GM12878 (cell line): Measurements from ENCODE around the gene MAGI1. TPM values are rescaled to one million over a fixed set of nuclear protein-coding genes. Genes with fewer than 3 reads are reported as not detected.

Experiments
- ATAC-seq: fragments of 200-7000 bp; cut with Tn5 transposase; 3 replicates; pipeline ENCODE4 v1.9.1; 2020; ENCODE audit warnings: mild to moderate bottlenecking, moderate library complexity
- BruUV-seq: library from RNA; stranded (reverse); fragments of 400-500 nt; replicated peaks from 2 replicates; lab custom pipeline; 2021; lab: Mats Ljungman, UMichigan
- CTCF ChIA-PET: fragments of 300-600 bp; sonication (Branson Sonifier 250); formaldehyde crosslinking; extraction: SDS; loops from one replicate; lab custom pipeline; 2021; ENCODE audit warnings: inconsistent platforms; lab: Yijun Ruan, JAX
- POLR2A ChIA-PET: fragments of 350-600 bp; formaldehyde crosslinking; extraction: SDS; loops from one replicate; lab custom pipeline; 2021; ENCODE audit warnings: inconsistent platforms; lab: Charles Lee
- RAD21 ChIA-PET: fragments of 300-600 bp; sonication (Branson Sonifier 250); formaldehyde crosslinking; loops from one replicate; lab custom pipeline; 2023; ENCODE audit warnings: antibody characterized with exemption; ENCODE audit not compliant: unreplicated experiment; lab: Charles Lee
- SMC1A ChIA-PET: fragments of 300-600 bp; sonication (Branson Sonifier 250); formaldehyde crosslinking; loops from one replicate; lab custom pipeline; 2023; ENCODE audit not compliant: unreplicated experiment, uncharacterized antibody; lab: Charles Lee
- DNase-seq: peaks from one replicate; pipeline ENCODE4 v3.0.0-alpha.2; 2011; ENCODE audit warnings: low read depth, low spot score
- FAIRE-seq: peaks from 3 replicates; lab custom pipeline; 2011; peaks lifted over from hg19 to GRCh38; lab: Jason Lieb, UNC
- H2AFZ ChIP-seq: 2 replicates; pipeline ENCODE4 v1.6.0; 2011; ENCODE audit warnings: low read depth, low read length, control low read depth; ENCODE audit not compliant: control insufficient read depth
- H3K27ac ChIP-seq: 2 replicates; pipeline ENCODE4 v1.5.1; 2011; ENCODE audit warnings: control low read depth; ENCODE audit not compliant: control insufficient read depth, insufficient read depth
- H3K27me3 ChIP-seq, 2 experiments: replicated peaks in 1 of 2; 2 replicates each; pipeline versions ENCODE4 v1.6.0 to v1.6.1; 2011; ENCODE audit warnings: low read length in 1 of 2; ENCODE audit not compliant: control insufficient read depth in 2 of 2, insufficient read depth in 2 of 2
- H3K36me3 ChIP-seq, 2 experiments: 2 replicates each; pipeline ENCODE4 v1.5.1; 2011; ENCODE audit warnings: low read length in 1 of 2; ENCODE audit not compliant: control insufficient read depth in 2 of 2, insufficient read depth in 2 of 2
- H3K4me1 ChIP-seq: 2 replicates; pipeline ENCODE4 v1.6.1; 2011; ENCODE audit warnings: mild to moderate bottlenecking, low read length, moderate library complexity, mixed read lengths; ENCODE audit not compliant: control insufficient read depth, insufficient read depth
- H3K4me2 ChIP-seq: 2 replicates; pipeline ENCODE4 v1.6.0; 2011; ENCODE audit warnings: control low read depth; ENCODE audit not compliant: control insufficient read depth, insufficient read depth
- H3K4me3 ChIP-seq: fragments of 200-600 bp; sonication (generic); 2 replicates; pipeline ENCODE4 v1.5.1; 2016
- H3K79me2 ChIP-seq: 2 replicates; pipeline ENCODE4 v1.6.0; 2011; ENCODE audit warnings: low read length; ENCODE audit not compliant: control insufficient read depth, insufficient read depth
- H3K9ac ChIP-seq: 2 replicates; pipeline ENCODE4 v1.8.0; 2011; ENCODE audit warnings: low read length, control low read depth, mixed read lengths; ENCODE audit not compliant: control insufficient read depth, insufficient read depth
- H3K9me3 ChIP-seq: replicated peaks from 3 replicates; pipeline ENCODE4 v1.5.1; 2011; ENCODE audit warnings: mild to moderate bottlenecking, low read length; ENCODE audit not compliant: control insufficient read depth, insufficient read depth
- H4K20me1 ChIP-seq: 2 replicates; pipeline ENCODE4 v1.6.0; 2011; ENCODE audit not compliant: control insufficient read depth, insufficient read depth
- BHLHE40 ChIP-seq, 2 experiments: fragments of 450-650 bp in 1 of 2; IDR thresholded peaks; 2 replicates each; pipeline ENCODE4 v1.6.1; 2011 to 2017; ENCODE audit warnings: low read depth in 2 of 2, borderline replicate concordance in 1 of 2, improper control_type of control experiment in 1 of 2, low read length in 1 of 2, mild to moderate bottlenecking in 1 of 2
- CBX5 ChIP-seq: sonication (generic); IDR thresholded peaks from 2 replicates; pipeline ENCODE4 v1.6.1; 2016; ENCODE audit warnings: low read depth, moderate library complexity, mild to moderate bottlenecking, inconsistent platforms
- CTCF ChIP-seq, 3 experiments: IDR thresholded peaks in 2 of 3; conservative IDR thresholded peaks in 1 of 3; 2 replicates each; pipeline ENCODE4 v1.5.1; 2011; ENCODE audit warnings: low read depth in 3 of 3, low read length in 3 of 3, mild to moderate bottlenecking in 3 of 3, control low read depth in 2 of 3, moderate library complexity in 2 of 3, inconsistent platforms in 1 of 3, mixed read lengths in 1 of 3; ENCODE audit not compliant: control insufficient read depth in 2 of 3, insufficient read depth in 1 of 3; ENCODE audit errors: extremely low read depth in 1 of 3
- KDM1A ChIP-seq: fragments of 200-600 bp; sonication (generic); IDR thresholded peaks from 2 replicates; pipeline ENCODE4 v1.6.1; 2016; ENCODE audit warnings: borderline replicate concordance
- MTA3 ChIP-seq: IDR thresholded peaks from 2 replicates; pipeline ENCODE4 v1.6.1; 2012; ENCODE audit warnings: low read length, inconsistent platforms, borderline replicate concordance
- ZBED1 ChIP-seq: IDR thresholded peaks from 2 replicates; pipeline ENCODE4 v1.6.1; 2016; ENCODE audit warnings: borderline replicate concordance
- WGBS: methylation state at CpG from one replicate; pipeline ENCODE4 v1.1.6; 2016; ENCODE audit warnings: low lambda C conversion rate; ENCODE audit not compliant: insufficient replicate concordance, insufficient coverage; ENCODE audit errors: missing lambda C conversion rate; 5-methylcytosine and 5-hydroxymethylcytosine counted together
- in situ Hi-C: fragments of 300-500 bp; cut with MboI; formaldehyde crosslinking; loops from 9 replicates; pipeline ENCODE4 v1.14.3; 2018; ENCODE audit warnings: mixed read lengths
- intact Hi-C: fragments of 100-400 bp; cut with micrococcal nuclease; formaldehyde crosslinking; loops from one replicate; pipeline ENCODE4 v1.14.2; 2022; ENCODE audit not compliant: unreplicated experiment
- polyA plus RNA-seq, 11 experiments: library from polyadenylated mRNA; depleted of rRNA in 4 of 11; unstranded in 6 of 11; stranded (reverse) in 5 of 11; fragments of >200 nt; fragmentation: Nextera tagmentation in 4 of 11; fragmentation: Illumina TruSeq in 1 of 11; extraction: Ambion mirVana in 4 of 11; extraction: Trizol in 1 of 11; gene quantifications; 1 replicate in 1 of 11; 2 replicates in 10 of 11; pipeline versions ENCODE4 v1.2.1 to v1.2.3, GENCODE V29; 2011 to 2016; ENCODE audit warnings: inconsistent platforms in 2 of 11, missing spikeins in 2 of 11, low read depth in 1 of 11
- total RNA-seq, 4 experiments: library from RNA; depleted of rRNA in 3 of 4; stranded (reverse); fragments of >200 nt in 3 of 4; fragmentation: Illumina TruSeq in 1 of 4; extraction: Trizol in 1 of 4; gene quantifications; 2 replicates each; pipeline versions ENCODE4 v1.2.1 to v1.2.3, GENCODE V29; 2013 to 2021
- TF ChIP-seq, protein P1 (sequence below): fragments of 450-650 bp; conservative IDR thresholded peaks from 2 replicates; pipeline ENCODE4 v1.6.1; 2017; ENCODE audit warnings: mild to moderate bottlenecking, moderate library complexity
- TF ChIP-seq, protein P2 (sequence below): fragments of 150-350 bp; IDR thresholded peaks from 2 replicates; pipeline ENCODE4 v1.6.1; 2016; ENCODE audit warnings: low read depth, low read length

Gene MAGI1
- total and polyA plus RNA-seq, 10 of the 15 experiments (the other 5 are each of a cell fraction or from before 2014, with no cell fraction given): 0.02 to 3.3 (median 0.29) TPM; not detected in 1

- 29% methylated on average over 3 of the region's 3 CpGs for WGBS
- Histone ChIP-seq H3K79me2 (no peaks in the 10 kb centered on the region), H4K20me1 (no peaks in the 10 kb centered on the region), H3K4me1 (no peaks in the 10 kb centered on the region), H3K27me3 (no peaks in the 10 kb centered on the region), H3K9me3 (no peaks in the 10 kb centered on the region), H3K4me2 (no peak overlapping the region), H3K27ac (no peak overlapping the region), H3K36me3 (no peaks in the 10 kb centered on the region), H2AFZ (no peak overlapping the region), H3K9ac (no peak overlapping the region), H3K4me3 (no peak overlapping the region)
- CTCF ChIA-PET: no interaction called here
- RAD21 ChIA-PET: no interaction called here
- DNase-seq (no peak), FAIRE-seq (no peak), ATAC-seq (no peak)
- intact Hi-C loops (no loop called here), in situ Hi-C loops (loop anchor here (10.0 kb wide), 1 partner anchor 1205 kb away; no protein-coding TSS in a partner anchor)
- TF ChIP-seq ZBED1: no peak
- POLR2A ChIA-PET: no interaction called here
- BruUV-seq: no TSS peak
- SMC1A ChIA-PET: no interaction called here
Measured at GRCh38 chr3:65739901-65740541, 298.7 kb downstream of the MAGI1 start.

DNA sequence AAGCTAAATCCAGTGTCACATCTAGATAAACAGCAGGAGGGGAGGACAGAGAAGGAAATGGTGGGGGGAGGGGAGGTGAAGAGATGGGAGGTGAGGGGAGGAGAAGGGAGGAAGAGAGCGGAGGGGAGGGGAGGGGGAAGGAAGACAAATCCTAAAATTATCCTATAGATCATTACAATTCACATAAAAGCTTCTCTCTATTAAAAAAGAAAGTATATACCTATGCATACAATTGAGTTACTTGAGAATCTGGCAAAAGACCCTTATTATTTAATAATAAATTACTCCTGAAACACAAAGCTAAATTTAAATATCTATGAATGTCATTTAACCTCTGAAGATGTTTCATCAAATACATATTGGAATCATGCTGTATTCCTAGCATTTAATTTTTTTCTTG lies 303.9 kb downstream of the MAGI1 start:
- H4K20me1 ChIP-seq: no peaks in the 10 kb centered on the region
- SMC1A ChIA-PET: no interaction called here
- in situ Hi-C loops: loop anchor here (10.0 kb wide), 1 partner anchor 1200 kb away; no protein-coding TSS in a partner anchor
- ATAC-seq (no peak), FAIRE-seq (no peak), DNase-seq (no peak)
- intact Hi-C loops: loop anchor here (5.0 kb wide), 3 partner anchors 297 to 1202 kb away; no protein-coding TSS in a partner anchor
- CTCF ChIA-PET: no interaction called here
- H2AFZ ChIP-seq: no peak overlapping the region
- WGBS: no CpG with 5 or more reads among the region's 1 CpG
- no peaks in the 10 kb centered on the region for H3K9me3 ChIP-seq
- no peaks in the 10 kb centered on the region for H3K27me3 ChIP-seq
- no peaks in the 10 kb centered on the region for H3K36me3 ChIP-seq
- RAD21 ChIA-PET: no interaction called here
- H3K4me3 ChIP-seq: no peak overlapping the region
- H3K79me2 ChIP-seq: no peaks in the 10 kb centered on the region
- no TSS peak for BruUV-seq
- H3K4me1 ChIP-seq: no peaks in the 10 kb centered on the region
- no peak overlapping the region for H3K4me2 ChIP-seq
- H3K27ac ChIP-seq: no peak overlapping the region
- H3K9ac ChIP-seq: no peak overlapping the region
- POLR2A ChIA-PET: no interaction called here
- TF ChIP-seq CBX5 (no peak), CTCF (IDR thresholded peaks at IDR 0.05 in 2 of 3, conservative IDR thresholded peaks at IDR 0.05 in 1 of 3; ENCODE audit: control insufficient read depth in 2 of 3, extremely low read depth in 1 of 3, insufficient read depth in 1 of 3, low read depth in 3 of 3, low read length in 3 of 3) (no peak), MTA3 (no peak), BHLHE40 (IDR thresholded peaks at IDR 0.05; ENCODE audit: borderline replicate concordance in 1 of 2, low read depth in 2 of 2, low read length in 1 of 2) (no peak), KDM1A (no peak)
- TF ChIP-seq, protein P1, sequence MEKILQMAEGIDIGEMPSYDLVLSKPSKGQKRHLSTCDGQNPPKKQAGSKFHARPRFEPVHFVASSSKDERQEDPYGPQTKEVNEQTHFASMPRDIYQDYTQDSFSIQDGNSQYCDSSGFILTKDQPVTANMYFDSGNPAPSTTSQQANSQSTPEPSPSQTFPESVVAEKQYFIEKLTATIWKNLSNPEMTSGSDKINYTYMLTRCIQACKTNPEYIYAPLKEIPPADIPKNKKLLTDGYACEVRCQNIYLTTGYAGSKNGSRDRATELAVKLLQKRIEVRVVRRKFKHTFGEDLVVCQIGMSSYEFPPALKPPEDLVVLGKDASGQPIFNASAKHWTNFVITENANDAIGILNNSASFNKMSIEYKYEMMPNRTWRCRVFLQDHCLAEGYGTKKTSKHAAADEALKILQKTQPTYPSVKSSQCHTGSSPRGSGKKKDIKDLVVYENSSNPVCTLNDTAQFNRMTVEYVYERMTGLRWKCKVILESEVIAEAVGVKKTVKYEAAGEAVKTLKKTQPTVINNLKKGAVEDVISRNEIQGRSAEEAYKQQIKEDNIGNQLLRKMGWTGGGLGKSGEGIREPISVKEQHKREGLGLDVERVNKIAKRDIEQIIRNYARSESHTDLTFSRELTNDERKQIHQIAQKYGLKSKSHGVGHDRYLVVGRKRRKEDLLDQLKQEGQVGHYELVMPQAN: no peak
- TF ChIP-seq, protein P2, sequence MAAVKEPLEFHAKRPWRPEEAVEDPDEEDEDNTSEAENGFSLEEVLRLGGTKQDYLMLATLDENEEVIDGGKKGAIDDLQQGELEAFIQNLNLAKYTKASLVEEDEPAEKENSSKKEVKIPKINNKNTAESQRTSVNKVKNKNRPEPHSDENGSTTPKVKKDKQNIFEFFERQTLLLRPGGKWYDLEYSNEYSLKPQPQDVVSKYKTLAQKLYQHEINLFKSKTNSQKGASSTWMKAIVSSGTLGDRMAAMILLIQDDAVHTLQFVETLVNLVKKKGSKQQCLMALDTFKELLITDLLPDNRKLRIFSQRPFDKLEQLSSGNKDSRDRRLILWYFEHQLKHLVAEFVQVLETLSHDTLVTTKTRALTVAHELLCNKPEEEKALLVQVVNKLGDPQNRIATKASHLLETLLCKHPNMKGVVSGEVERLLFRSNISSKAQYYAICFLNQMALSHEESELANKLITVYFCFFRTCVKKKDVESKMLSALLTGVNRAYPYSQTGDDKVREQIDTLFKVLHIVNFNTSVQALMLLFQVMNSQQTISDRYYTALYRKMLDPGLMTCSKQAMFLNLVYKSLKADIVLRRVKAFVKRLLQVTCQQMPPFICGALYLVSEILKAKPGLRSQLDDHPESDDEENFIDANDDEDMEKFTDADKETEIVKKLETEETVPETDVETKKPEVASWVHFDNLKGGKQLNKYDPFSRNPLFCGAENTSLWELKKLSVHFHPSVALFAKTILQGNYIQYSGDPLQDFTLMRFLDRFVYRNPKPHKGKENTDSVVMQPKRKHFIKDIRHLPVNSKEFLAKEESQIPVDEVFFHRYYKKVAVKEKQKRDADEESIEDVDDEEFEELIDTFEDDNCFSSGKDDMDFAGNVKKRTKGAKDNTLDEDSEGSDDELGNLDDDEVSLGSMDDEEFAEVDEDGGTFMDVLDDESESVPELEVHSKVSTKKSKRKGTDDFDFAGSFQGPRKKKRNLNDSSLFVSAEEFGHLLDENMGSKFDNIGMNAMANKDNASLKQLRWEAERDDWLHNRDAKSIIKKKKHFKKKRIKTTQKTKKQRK: no peak
